HG03354 (cell line): Measurements from ENCODE around the gene ZNF624.
"Not testable (repeated sequence)": the region's sequence is repeated elsewhere in the genome, so short reads cannot be mapped to it uniquely, and the experiment has no call there.

Experiments used
- ATAC-seq: cut with Tn5 transposase; IDR thresholded peaks from one replicate; pipeline ENCODE4 v1.9.1; 2021; ENCODE audit warnings: mild to moderate bottlenecking; ENCODE audit not compliant: unreplicated experiment, poor library complexity, severe bottlenecking

ZNF624 gene

DNA sequence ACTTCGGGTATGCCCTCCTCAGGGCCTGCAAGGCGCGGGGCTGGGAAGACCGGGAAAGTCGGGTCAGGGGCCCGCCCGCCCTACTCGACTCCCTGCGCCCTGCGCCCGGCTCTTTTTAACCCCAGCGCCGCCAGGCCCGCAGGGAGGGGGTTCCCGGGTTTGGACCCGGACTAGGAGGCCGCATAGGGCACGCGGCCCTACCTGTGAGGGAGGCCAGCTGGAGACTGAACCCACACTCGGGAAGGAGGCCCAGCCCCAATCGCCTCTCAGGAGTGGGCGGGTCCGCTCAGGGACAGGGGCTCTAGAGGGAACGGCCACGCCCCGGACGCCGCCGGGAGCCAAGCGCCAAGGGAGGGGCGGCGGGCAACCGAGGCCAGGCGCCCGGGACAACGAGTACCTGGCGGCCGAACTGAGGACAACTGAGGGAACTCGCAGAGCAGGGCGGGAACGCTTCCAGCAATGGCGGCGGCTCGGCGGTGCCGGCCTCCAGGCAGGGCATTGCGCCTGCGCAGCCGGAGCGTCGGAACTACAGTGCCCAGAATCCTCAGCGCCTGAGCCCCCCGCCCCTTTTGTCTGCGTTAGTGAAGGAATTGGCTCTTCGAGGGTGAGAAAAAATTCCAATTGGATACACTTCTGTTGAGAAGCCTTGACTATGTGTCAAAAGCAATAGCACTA is at the start of gene ZNF624:
ZNF624 (minus strand) TSS at position 484 of the 675 bp plus-strand sequence.
- ATAC-seq: peak; percentile 96

GRCh38 chr17:16697603-16698002 is 44.0 kb upstream of the ZNF624 start:
- ATAC-seq: not testable (repeated sequence)

GRCh38 chr17:16690447-16690846 is 36.8 kb upstream of the ZNF624 start:
- ATAC-seq: not testable (repeated sequence)

DNA sequence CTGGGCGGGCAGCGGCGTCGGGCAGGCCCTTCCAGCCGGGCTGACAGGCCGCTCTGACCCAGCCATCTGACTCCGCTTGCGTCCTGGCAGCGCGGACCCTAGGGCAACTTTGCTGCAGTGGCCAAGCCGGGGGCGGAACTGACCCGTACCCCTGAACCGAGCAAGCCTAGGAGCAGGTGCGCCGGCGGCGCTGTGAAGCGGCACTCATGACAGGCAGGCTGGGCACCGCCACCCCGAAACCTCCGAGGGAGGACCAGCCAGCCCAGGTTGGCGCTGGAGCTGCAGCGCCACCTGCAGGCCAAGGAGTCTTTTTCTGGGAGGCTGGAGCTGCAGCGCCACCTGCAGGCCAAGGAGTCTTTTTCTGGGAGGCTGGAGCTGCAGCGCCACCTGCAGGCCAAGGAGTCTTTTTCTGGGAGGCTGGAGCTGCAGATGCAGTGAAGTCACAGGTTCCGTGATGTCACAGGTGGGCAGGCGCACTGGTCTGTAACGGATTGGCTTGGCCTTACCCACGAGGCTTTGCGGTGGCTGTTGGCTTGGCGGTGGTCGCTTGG is 36.2 kb upstream of the ZNF624 start, which contains the start of gene CCDC144A:
CCDC144A (plus strand) TSS at position 511 of the 551 bp plus-strand sequence. CDS start 160 bp downstream, outside the sequence.
- not testable (repeated sequence) for ATAC-seq

DNA sequence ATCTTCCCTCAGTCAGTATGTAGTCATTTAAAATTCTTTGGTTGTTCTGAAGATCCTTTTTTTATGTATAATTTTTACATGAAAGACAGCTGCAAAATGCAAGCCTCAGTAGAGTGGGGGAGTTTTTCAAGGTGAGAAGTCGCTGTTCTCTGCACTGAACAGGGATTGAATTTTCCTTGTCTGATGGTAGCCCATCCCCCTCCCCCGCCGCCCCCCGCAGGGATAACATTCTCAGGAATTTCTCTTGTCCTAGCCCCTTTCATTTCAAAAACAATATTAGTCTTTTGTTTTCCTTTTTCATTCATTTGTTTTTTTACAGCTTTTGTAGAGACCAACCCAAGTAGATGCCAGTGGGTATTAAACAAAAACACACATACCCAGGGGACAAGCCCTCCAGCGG is 33.5 kb upstream of the ZNF624 start:
- not testable (repeated sequence) for ATAC-seq

- ATAC-seq: not testable (repeated sequence)
These were observed 32.4 kb upstream of the ZNF624 start for GRCh38 chr17:16686019-16686418.

DNA sequence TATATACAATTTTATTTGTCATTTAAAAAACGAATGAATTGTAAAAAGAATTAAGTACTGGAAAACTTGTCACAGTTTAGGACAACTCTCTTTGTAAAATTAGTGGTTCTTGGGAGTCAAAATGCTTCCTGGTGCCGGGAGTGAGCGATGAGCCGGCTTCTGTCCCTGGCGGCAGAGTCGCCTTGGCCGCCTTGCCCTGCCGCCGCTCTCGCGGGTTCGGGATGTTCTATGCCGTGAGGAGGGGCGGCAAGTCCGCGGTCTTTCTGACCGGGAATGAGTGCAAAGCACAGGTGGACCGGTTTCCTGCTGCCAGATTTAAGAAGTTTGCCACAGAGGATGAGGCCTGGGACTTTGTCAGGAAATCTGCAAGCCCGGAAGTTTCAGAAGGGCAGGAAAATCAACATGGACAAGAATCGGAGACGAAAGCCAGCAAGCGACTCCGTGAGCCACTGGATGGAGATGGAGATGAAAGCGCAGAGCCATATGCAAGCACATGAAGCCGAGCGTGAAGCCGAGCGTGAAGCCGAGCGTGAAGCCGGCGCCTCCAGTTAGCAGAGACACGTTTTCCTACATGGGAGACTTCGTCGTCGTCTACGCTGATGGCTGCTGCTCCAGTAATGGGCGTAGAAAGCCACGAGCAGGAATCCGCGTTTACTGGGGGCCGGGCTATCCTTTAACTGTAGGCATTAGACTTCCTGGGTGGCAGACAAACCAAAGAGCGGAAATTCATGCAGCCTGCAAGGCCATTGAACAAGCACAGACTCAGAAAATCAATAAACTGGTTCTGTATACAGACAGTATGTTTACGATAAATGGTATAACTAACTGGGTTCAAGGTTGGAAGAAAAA is 29.9 kb upstream of the ZNF624 start:
- ATAC-seq: not testable (repeated sequence)

DNA sequence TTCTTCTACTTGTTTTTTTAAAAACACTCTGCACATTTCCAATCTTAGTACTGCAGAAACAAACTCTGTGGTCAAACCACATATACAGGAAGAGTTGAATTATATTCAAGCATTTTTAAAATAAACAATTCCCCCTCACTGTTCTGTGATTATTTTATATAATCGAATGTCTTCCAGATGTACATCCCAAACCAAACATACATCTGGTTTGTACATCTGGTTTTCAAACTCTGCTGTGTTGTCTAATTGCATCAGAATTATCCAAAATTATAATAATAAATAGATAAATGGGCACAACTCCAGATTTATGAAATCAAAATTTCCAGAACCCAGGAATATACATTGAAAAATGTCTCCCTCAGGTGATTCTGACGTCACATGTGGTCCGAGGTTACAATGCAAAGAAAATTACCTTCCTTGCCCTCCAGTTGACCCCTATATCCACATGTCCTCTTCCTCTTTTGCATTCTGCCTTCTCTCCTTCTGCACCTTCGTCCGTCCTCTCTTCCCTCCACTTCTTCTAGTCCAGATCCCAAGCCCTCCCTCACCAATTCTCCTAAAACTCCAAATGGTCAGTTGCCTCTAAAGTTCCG is 23.1 kb upstream of the ZNF624 start:
- ATAC-seq: no peak

DNA sequence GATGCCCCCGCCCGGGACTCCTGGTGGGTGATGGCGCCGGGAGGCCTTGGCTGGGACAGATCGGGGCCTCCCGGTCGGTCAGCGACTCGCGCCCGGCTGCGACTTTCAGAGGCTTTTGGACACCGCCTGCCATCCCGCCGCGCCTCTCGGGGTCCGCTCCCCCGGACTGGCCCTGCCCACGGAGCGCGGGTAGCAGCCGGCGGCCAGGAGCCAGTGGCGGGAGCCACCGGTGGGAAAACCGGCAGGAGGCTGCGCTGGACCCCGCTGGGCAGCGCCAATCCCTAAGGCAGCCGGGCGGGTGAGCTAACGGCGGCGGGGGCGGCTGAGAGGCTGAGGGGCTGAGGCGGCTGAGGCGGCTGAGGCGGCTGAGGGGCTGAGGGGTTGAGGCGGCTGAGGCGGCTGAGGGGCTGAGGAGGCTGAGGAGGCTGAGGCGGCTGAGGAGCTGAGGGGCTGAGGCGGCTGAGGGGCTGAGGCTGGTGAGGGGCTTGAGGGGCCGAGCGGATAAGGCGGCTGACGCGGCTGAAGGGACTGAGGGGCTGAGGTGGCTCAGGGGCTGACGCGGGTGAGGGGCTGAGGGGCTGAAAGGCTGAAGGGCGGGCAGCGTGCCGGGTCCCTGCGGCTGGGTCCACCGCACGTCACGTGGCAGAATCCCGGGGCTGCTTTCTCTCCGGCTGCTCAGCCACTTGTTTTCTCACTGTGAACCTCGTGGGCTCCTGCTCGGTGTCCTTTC is 13.4 kb upstream of the ZNF624 start:
- not testable (repeated sequence) for ATAC-seq

DNA sequence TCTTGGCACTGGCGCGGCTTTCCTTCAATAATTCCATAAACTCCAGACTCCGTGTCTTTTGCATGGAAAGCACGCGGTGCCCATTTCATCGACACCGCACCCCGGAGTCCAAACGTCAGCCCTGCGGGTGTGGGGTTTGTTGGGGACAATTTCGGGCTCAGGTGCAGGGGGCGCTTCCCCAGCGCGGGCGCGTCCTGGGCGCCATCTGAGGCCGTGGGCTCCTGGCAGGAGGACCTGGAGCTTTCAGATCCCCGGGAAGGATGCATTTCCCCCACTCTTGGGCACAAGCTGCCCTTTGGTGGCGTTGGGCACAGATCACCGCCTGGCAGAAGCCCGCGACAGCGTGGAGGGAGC is 12.9 kb upstream of the ZNF624 start:
- not testable (repeated sequence) for ATAC-seq

DNA sequence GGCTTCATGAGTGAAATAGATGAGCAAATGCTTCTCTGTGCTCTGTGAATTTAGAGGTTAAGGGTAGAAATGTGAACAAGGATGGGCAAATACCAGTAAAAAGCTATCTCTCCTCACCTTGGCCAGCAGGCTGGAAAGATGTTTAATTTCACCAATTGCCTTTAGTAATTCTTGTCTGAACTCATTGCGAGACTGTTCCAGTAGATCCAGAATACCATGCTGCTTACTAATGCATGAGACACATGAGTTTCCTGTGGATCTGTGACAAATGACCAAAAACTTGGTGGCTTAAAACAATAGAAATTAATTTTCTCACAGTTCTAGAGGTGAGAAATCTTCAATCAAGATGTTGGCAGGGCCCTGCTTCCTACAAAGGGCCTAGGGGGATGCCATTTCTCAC is 9.3 kb upstream of the ZNF624 start:
- ATAC-seq: no peak

DNA sequence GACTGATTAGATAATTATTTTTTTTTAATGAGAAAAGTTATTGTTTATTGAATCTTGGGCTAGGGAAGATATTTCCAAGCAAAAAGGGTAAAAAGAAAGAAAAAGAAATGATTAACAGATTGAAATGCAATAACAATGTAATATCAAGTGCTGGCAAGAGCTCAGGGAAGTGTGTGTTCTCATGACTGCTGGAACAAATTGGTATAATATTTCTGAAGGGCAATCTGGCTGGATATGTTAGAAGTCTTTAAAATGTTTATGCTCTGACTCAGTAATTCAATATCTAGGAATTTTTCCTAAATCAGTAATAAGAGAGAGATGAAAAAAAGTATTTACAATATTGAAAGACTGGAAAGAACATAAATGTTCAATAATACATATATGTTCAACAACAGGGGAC is 7.6 kb upstream of the ZNF624 start:
- no peak for ATAC-seq

GRCh38 chr17:16652847-16653366 is 743 bp downstream of the ZNF624 start:
- peak; percentile 18 for ATAC-seq

DNA sequence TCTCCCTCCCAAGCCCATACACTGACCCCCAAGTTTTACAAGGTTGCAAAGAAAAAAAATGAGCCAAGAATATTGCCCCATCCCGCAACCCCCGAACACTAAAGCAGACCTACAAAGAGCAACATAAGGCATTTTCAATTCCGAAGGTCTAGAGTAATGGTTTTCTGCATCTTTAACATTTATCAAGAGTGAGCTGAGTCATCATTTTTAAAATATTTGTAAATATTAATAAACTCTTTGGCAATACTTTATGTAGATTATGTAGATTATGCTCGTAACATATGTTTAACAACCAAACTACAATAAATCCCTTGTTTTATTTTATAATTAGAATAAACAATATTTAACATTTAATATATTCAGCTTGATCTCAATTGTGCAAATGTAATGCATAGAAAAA is 1.4 kb downstream of the ZNF624 start:
- ATAC-seq: no peak

DNA sequence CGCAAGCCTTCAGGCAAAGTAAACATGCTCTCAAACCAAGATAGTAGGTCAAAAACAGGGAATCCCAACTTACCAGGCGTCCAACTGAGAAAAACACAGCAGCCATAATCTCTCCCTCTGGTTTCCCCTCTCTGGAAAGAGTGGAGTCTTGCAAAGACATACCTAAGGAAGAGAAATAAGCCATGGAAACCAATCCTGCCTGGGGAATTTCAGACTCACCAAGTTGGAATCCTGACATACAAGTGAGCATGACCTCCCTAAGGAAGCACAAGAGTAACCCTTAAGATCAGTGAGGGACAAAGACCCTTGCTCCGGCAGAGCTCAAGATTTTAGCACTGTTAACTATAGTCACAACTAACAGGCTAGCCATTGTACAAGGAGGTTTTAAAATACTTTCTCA is 4.1 kb downstream of the ZNF624 start:
- ATAC-seq: no peak

DNA sequence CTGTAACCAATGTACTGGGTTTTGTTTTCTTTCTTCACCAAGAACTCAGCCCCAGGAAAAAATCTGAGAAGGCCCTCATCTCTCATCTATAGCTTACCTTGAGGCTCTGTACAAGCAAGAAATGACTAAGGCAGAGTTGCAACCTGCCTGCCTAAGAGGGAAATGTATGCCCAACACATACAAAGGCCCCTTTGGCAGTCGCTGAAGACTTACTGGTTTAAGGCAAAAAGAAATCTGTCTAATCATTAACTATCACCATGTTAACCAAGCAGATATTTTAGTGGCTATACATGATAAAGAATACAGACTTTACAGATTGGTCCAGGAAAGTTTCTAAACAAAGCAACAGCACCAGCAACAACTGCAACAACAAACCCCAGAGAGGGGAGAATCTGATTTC is 14.2 kb downstream of the ZNF624 start:
- no peak for ATAC-seq

DNA sequence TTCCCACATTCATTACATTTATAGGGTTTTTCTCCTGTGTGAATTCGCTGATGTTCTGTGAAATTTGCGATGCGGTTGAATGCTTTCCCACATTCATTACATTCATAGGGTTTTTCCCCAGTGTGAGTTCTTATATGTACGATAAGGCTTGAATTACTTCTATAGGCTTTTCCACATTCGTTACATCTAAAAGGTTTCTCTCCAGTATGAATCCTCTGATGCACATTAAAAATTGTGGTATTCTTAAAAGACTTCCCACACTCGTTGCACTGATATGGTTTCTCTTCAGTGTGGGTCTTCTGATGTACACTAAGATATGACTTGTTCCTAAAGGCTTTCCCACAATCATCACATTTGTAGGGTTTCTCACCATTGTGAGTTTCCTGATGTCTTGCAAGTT is 30.4 kb downstream of the ZNF624 start:
- ATAC-seq: no peak

GRCh38 chr17:16622540-16623277 is 30.9 kb downstream of the ZNF624 start:
- ATAC-seq: no peak
